GM12864 (cell line): Measurements from ENCODE around the gene SLC5A6.

ENCODE experiments used
- DNase-seq: peaks from one replicate; pipeline ENCODE4 v3.0.0-alpha.2; 2011; ENCODE audit warnings: low read depth
- H3K4me3 ChIP-seq: 2 replicates; pipeline ENCODE4 v1.5.1; 2011; ENCODE audit warnings: mild to moderate bottlenecking, low read depth, low read length, control low read depth
- TF ChIP-seq, protein P1 (sequence below): IDR thresholded peaks from 2 replicates; pipeline ENCODE4 v1.5.1; 2011; ENCODE audit warnings: low read depth, mild to moderate bottlenecking, moderate library complexity, low read length, control low read depth, inconsistent platforms; ENCODE audit errors: missing control alignments

SLC5A6 gene

GRCh38 chr2:27245116-27245515 lies 33.0 kb upstream of the SLC5A6 start:
- DNase-seq, result no peak
- no peak overlapping the region for H3K4me3 ChIP-seq
- TF ChIP-seq, protein P1, sequence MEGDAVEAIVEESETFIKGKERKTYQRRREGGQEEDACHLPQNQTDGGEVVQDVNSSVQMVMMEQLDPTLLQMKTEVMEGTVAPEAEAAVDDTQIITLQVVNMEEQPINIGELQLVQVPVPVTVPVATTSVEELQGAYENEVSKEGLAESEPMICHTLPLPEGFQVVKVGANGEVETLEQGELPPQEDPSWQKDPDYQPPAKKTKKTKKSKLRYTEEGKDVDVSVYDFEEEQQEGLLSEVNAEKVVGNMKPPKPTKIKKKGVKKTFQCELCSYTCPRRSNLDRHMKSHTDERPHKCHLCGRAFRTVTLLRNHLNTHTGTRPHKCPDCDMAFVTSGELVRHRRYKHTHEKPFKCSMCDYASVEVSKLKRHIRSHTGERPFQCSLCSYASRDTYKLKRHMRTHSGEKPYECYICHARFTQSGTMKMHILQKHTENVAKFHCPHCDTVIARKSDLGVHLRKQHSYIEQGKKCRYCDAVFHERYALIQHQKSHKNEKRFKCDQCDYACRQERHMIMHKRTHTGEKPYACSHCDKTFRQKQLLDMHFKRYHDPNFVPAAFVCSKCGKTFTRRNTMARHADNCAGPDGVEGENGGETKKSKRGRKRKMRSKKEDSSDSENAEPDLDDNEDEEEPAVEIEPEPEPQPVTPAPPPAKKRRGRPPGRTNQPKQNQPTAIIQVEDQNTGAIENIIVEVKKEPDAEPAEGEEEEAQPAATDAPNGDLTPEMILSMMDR, result no peak

- no peak for DNase-seq
Observed at GRCh38 chr2:27243391-27244130, 31.5 kb upstream of the SLC5A6 start.

GRCh38 chr2:27242614-27242951 lies 30.5 kb upstream of the SLC5A6 start:
- H3K4me3 ChIP-seq, result no peak overlapping the region
- TF ChIP-seq, protein P1, result no peak
- DNase-seq, result no peak

More at GRCh38 chr2:27243391-27244130, 31.5 kb upstream of the SLC5A6 start:
- TF ChIP-seq, protein P1, result no peak
- no peak overlapping the region for H3K4me3 ChIP-seq

DNA sequence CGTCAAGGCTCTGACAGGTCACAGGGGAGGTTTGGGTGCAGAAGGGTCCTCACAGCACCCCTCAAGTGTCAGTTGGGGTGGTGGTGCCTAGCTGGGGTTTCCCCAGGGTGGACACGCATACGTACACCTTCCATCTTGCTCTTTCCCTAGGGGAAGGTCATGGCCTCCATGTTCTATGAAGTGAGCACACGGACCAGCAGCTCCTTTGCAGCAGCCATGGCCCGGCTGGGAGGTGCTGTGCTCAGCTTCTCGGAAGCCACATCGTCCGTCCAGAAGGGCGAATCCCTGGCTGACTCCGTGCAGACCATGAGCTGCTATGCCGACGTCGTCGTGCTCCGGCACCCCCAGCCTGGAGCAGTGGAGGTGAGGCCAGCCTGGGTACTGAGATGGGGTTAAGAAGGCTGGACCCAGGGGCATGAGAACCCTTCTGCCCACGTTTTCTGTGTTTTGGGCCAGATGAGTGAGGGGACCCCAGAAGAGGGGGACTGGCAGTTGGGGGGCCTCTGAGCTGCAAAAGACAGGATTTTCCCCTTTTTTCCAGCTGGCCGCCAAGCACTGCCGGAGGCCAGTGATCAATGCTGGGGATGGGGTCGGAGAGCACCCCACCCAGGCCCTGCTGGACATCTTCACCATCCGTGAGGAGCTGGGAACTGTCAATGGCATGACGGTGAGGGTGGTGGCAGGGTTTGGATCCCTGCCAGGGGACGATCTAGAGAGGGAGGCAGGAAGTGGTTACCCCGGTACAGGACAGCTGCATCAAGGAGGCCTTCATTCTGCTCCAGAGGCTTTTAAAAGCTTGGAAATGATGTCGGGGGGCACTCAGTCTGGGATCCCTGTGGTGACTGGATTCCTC lies 29.9 kb upstream of the SLC5A6 start:
- TF ChIP-seq, protein P1, result no peak
- no peak overlapping the region for H3K4me3 ChIP-seq
- DNase-seq, result no peak

DNA sequence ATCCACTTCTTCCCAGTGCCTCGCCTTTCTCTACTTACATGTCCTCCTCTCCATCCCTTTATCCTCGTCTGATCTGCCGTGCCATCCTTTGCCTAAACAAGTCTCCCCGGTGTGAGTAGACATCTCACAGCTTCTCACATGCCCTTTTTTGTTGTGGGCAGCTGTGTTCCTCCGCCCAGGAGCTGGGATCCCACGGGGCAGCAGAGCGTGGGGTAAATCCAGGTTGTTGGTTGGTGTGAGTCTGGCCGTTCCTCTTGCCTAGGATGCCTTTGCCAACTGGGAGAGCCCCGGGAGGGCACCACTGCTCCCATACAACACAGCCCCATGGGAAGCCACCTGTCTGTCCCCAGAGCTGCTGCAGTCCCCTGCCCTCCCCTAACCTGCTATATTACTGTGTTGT lies 28.3 kb upstream of the SLC5A6 start:
- no peak overlapping the region for H3K4me3 ChIP-seq
- DNase-seq, result no peak
- TF ChIP-seq, protein P1, result no peak

- no peak overlapping the region for H3K4me3 ChIP-seq
- TF ChIP-seq, protein P1, result no peak
- DNase-seq, result no peak
Observed at GRCh38 chr2:27238976-27239375, 26.9 kb upstream of the SLC5A6 start.
